T-helper 22 cell (primary cell): Measurements from ENCODE around the gene MDGA2.
"Not testable (repeated sequence)": the region's sequence is repeated elsewhere in the genome, so short reads cannot be mapped to it uniquely, and the experiment has no call there.

Source experiments
- DNase-seq: peaks from one replicate; pipeline ENCODE4 v3.0.0-alpha.2; 2020; ENCODE audit warnings: low read depth

Gene MDGA2

DNA sequence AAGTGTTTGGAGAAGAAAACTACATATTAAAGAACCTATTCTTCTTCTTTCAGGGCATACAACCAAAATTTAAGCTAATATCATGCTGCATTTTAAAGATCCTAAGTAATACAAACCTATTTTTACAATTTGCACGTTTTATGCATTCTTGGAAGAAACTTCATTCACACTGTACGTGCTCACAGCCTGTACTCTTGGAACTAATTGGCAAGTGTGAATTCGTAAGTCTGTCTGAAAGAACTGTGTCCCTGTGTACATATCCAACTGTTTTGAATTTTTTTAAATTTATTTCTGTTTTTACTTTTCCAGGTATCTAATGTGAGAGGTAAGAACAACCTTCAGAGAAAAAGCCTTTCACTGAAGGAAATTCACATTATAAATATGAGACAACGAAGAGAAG is 347.0 kb downstream of the MDGA2 start:
- DNase-seq, result no peak

DNA sequence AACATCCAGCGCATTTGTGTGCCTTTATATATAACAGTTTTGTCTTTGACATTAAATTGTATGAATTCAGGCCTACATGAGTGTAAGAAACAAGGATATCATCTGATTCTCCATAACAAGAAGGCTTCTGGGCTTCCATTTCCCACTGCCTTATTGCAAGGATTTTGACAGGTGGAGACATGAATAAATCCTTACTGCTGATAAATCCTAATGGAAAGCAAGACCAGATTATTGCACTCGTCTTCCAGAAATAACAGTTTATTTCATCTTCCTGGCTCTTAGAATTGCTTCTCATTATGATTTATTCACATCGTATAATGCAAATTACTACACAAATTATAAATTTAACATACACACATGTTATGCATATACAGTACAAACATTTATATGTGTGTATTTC is 348.1 kb downstream of the MDGA2 start:
- no peak for DNase-seq

GRCh38 chr14:47322751-47323150 is 352.7 kb downstream of the MDGA2 start:
- no peak for DNase-seq

- no peak for DNase-seq
These were observed 373.3 kb downstream of the MDGA2 start for GRCh38 chr14:47302121-47302520.

DNA sequence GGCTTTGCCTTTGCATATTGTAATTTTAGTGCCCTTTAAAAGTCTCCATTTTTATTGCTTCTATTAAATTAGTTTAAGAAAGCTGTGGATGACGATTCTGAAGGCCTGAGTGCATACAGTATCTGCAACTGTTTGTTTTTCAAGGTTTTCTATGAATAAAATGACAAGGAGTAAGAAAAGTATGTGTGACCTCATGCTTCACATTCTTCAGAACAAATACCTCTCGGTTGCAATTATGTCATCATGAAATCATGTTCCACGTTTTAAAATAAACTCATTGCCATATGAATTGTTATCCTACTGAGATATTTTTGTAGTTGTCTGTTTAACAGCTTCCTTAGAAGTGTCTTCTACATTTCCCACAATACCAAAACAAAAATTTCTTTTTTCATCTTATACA is 374.6 kb downstream of the MDGA2 start:
- DNase-seq, result no peak

GRCh38 chr14:47297374-47297773 is 378.0 kb downstream of the MDGA2 start:
- DNase-seq, result no peak

DNA sequence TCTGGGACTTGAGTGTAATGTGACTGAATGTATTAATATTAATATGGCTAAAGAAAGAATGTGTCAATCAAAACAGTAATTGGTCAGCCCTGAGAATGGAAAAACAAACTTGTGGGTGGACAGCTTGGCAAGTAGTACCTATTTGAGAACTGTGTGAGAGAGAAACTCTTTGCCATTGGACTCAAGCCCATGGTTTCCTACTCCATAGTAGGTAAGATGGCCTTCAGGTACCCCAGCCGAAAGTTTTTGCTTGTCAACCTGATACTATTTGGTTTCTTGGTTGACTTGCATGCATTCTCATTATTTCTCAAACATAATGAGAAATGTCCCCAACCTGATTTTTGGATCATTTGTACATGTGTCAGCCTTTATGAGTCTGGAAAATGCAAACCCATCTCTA is 391.1 kb downstream of the MDGA2 start:
- no peak for DNase-seq

GRCh38 chr14:47281761-47282160 is 393.6 kb downstream of the MDGA2 start:
- DNase-seq, result not testable (repeated sequence)

DNA sequence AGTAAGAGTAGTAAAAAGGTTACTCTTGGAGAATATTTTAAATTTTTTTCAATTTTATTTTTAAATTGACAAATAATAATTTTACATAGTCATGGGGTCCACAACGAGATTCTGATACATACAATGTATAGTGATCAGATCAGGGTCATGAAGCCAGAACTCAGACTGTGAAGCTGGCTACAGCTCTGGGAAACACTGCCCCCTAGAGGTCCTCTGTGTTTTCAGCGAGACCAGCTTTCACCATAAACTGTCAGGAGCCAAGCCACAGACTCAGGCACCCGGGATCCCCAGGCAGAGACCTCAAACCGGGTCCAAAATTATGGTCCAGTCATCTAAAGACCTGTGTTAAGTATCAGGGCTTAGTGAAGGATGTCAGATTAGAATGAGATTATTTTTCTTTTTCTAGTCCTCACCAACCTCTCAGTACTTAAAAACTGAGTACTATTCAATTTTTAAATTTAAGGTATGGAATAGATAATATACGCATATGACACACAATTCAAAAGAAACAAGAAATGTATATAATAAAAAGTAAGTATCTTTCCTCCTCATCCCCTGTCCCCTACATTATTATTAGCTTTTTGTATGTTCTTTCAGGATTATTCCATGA is 397.1 kb downstream of the MDGA2 start:
- DNase-seq, result no peak

- no peak for DNase-seq
These were observed 397.7 kb downstream of the MDGA2 start for GRCh38 chr14:47277703-47278102.

- no peak for DNase-seq
These were observed 398.5 kb downstream of the MDGA2 start for GRCh38 chr14:47276931-47277330.

- no peak for DNase-seq
These were observed 401.5 kb downstream of the MDGA2 start for GRCh38 chr14:47273939-47274338.

- no peak for DNase-seq
These were observed 404.7 kb downstream of the MDGA2 start for GRCh38 chr14:47270715-47271114.

- no peak for DNase-seq
These were observed 405.5 kb downstream of the MDGA2 start for GRCh38 chr14:47269756-47270492.

DNA sequence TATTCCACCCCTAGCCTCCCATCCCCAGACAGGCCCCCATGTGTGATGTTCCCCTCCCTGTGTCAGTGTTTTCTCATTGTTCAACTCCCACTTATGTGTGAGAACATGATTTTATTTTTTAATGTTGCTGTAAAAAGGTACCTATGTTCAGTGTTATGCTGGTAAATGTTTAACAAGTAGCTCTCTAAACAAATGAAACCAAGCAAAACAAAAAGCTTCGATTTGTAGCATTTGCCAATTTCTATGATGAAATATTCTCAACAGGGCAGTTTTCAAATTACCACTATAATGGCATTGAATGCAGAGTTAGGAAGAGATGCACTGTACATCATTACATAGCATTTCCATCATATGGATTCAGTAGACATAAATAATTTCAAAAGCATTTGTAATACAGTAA is 410.6 kb downstream of the MDGA2 start:
- DNase-seq, result no peak

DNA sequence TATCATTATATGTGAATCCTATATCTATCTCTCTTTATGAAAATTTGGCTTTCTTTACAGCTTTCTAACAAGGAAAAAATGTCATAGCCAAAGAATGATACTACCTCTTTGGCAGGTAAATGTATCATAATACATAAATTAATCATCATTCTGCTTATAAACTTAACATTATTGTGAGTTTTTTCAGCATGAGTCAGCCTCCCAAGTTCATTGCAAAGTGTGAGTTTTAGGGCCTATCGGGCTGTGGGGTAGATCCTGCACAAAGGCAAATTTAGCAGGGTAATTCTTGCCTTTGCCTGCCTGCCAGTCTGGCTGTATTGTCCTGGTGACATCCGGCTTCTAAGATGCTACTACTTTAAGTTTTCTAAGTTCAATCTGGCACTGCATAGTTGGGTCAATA is 412.6 kb downstream of the MDGA2 start:
- DNase-seq, result no peak

GRCh38 chr14:47261350-47261749 is 414.1 kb downstream of the MDGA2 start:
- no peak for DNase-seq

DNA sequence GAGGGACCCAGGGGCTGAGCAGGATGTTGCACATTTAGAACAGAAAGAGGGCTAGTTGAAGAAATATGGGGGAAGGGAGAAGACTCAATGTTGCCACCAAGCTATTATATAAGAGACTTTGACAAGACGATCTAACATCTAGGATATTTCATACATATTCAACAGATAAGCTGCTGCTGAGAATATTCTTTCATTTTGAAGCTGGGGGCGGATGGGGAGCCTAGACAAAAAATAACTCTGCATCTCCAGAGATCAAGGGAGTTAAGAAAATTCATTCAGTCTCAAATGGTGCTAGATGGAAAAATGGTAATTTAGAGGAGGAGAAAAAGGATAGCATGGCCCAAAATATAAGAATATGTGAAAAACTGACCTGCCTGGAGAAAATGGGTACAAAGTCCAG is 415.6 kb downstream of the MDGA2 start:
- no peak for DNase-seq

- DNase-seq, result no peak
These were observed 418.4 kb downstream of the MDGA2 start for GRCh38 chr14:47257013-47257412.

GRCh38 chr14:47252802-47253201 is 422.6 kb downstream of the MDGA2 start:
- DNase-seq, result no peak

DNA sequence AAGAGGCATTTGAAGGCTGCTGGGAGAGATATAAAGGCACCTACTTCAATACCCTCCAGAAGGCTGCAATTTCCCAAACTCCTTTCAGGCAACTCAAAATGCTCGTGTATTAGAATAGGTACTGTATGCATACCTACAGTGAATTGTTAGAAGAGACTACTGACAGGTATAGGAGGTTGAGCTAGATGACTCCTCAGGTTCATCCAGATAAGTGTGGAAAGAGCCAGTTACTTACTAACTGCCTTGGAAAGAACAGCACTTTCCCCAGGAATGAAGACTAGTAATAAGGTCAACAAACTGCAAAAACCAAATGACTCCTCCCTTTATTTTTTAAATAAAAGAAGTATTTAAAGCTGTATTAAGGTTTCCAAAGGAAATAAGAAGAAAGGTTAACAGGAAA is 429.0 kb downstream of the MDGA2 start:
- no peak for DNase-seq

- DNase-seq, result not testable (repeated sequence)
These were observed 432.8 kb downstream of the MDGA2 start for GRCh38 chr14:47242579-47242978.

- DNase-seq, result no peak
These were observed 434.5 kb downstream of the MDGA2 start for GRCh38 chr14:47240748-47241437.
